NCI-H1436 (cell line): ENCODE measurements around the gene AQP1.

Experiments used
- DNase-seq: peaks from one replicate; lab custom pipeline; 2025; lab: John Stamatoyannopoulos, UW

AQP1 gene

DNA sequence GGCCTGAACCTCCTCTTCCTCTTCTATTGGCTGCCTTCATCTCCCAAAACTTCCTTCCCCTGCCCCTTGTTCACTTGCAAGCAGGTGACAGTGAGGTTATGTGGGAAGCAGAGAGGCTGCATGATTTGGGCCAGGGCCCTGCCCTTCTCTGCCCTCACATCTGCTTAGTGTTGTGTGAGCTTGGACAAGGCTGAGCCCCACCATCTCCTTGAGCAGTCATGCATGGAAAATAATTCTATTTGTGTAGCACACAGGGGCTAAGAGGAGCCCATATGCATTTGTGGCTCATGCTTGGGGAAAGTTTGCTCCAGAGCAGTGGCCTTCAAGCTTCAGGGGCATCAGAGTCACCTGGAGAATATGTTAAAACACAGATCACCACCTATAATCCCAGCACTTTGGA is 26.8 kb upstream of the AQP1 start:
- no peak for DNase-seq

DNA sequence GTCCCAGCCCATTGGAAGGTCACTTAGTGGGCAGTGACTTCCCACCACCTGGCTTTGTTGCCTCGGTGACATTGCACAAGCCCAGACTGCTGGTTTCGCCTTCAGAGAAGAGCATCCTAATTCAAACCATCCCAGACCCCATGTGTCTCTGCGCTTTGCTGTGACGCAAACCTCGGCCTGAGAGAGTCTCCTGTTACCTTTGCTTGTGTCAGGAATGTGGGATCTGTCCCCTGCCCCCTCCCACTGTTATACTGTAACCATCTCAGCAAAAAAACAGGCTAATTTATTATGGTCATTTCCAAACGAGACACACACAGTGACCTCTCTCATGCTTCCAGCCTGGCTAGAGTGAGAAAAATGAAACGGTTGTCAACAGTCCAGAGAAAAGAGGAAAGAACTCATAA is 25.0 kb upstream of the AQP1 start:
- no peak for DNase-seq

DNA sequence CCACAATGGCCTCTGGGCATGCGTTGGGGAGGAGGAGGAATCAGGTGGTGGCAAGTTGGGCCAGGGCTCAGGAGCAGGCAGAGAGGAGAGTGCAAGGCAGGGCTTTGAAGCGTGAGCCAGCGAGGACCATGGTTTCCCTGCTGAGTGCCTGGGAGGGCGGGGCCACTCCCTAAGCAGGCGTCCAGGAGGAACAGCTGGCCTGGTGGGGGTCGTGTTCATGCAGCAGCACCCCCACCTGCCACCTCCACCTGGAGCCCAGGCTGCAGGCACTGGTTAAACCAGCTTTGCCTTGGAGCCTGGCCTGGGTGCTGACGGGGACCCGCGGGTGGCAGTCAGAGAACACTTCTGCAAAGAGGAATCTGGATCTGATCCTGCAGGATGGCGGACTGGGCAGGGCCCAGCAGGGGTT is 24.2 kb upstream of the AQP1 start:
- DNase-seq: no peak

- no peak for DNase-seq
Observed at GRCh38 chr7:30888747-30889146, 22.9 kb upstream of the AQP1 start.

DNA sequence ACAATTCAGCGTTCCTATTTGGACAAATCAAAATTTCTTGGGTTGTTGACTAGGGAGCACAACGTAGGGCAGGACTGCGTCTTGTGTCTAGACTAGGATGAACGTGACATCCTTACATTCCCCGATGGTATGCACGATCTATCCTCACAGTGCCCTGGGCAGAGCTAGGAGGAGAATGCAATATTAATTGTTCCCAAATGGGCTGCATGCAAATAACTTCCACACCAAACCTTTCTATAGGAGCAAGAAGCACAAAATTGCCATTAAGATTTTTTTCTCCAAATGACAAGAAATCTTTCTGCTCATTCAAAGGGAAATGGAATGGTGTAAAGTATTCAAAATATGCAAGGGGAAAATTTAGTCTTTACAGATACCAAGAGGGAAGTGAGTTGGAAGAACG is 21.4 kb upstream of the AQP1 start:
- DNase-seq: no peak

- DNase-seq: no peak
Observed at GRCh38 chr7:30893357-30893756, 18.3 kb upstream of the AQP1 start.

- DNase-seq: no peak
Observed at GRCh38 chr7:30894009-30894408, 17.6 kb upstream of the AQP1 start.

- peak; percentile 10 for DNase-seq
Observed at GRCh38 chr7:30894866-30895605, 16.6 kb upstream of the AQP1 start.

DNA sequence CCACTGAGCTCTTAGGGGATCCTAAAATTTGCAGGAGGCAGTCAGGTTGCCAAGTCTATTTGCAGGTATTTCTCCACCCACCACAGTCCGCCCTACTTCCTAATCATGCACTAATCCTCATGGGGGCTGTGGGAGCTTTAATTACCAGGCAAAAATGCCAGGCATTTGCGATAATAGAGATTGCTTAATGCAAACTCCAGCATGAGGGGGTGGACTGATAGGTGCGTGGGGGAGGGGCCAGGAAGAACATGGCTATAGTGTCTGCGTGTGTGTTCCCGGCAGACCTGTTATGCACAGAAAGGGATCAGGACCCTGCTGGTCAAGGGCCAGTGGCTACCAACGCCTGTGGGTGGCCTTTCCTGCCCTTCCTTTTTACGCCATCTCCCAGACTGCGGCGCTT is 15.6 kb upstream of the AQP1 start:
- DNase-seq: no peak

GRCh38 chr7:30896783-30897637 is 14.6 kb upstream of the AQP1 start:
- DNase-seq: no peak

DNA sequence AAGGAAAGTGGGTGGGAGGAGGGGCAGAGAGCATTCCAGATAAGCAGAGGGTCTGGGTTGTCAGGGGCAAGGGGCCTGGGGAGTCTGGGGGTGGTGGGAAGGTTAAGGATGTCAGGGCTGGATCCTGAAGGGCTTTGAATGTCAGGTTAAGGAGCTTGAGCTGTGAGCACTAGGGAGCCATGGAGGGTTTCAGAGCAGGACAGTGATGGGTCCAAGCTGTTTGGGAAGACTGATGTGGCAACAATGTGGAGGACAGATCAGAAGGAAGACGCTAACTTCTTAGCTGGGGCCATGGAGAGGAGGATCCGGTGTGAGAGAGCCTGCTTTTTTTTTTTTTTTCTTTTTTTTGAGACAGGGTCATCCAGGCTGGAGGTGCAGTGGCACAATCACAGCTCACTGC is 13.9 kb upstream of the AQP1 start:
- no peak for DNase-seq

- DNase-seq: no peak
Observed at GRCh38 chr7:30898411-30898810, 13.2 kb upstream of the AQP1 start.

GRCh38 chr7:30899066-30899465 is 12.6 kb upstream of the AQP1 start:
- DNase-seq: no peak

DNA sequence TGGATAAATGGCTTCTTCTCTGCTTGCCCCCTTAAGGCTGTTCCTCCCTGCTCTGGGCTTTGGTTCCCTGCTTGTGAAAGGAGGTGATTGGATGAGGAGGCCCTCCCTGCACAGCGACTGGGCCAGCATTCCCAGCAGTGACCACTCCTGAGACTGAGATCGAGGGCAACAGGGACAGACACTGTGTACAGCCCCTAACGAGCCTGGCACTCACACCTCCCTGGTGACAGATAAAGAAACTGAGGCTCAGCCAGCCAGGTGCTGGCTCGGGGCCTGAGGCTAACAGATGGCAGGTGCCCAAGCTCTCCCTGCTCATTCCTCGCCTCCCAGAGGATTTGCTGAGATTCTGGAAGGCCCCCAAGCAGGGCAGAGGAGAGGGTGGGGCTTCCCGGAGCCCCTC is 12.0 kb upstream of the AQP1 start:
- DNase-seq: no peak

GRCh38 chr7:30900053-30900452 is 11.6 kb upstream of the AQP1 start:
- no peak for DNase-seq

DNA sequence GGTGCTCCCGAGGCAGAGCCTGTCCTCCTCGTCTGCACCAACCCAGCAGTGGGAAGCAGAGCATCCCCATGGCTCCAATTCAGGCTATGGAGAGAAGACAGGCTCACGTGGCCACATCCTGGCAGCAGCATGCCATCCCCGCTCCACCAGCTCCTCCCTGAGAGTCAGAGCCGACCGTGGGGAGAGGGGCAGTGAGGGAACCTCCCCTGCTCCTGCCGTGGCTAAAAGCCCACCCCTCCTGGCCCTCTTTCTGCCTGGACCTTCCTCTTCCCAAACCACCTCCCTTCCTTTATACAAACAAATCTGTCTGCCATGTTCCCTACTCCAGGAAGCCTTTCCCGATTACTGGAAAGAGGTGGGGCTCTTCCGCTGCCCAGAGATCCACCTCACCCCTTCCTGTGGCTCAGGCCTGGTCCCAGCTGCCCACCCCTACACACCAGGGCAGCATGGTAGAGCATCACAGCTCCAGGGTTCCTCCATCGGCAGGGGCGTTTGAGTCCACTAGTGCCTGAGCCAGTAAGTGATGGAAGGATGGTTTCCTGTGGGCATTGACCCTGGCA is 10.8 kb upstream of the AQP1 start:
- DNase-seq: no peak

DNA sequence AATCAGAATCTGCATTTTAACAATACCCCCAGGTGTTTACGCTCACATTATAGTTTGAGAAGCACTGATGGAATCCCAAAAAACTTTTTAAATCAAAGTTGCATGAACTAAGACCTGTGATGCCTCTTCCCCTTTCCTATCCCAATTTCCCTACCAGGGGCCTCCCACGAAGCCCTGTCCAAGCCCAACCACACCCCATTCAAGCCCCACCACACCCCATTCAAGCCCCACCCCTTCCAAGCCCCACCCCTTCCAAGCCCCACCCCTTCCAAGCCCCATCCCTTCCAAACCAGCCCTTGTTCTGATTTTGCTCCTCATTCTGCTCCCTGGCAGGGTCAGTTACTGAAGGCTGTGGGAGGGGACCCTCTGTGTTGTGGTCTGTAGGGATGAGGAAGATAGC is 9.8 kb upstream of the AQP1 start:
- DNase-seq: no peak

GRCh38 chr7:30902466-30902865 is 9.2 kb upstream of the AQP1 start:
- DNase-seq: no peak

GRCh38 chr7:30903146-30903545 is 8.5 kb upstream of the AQP1 start:
- DNase-seq: no peak

GRCh38 chr7:30904561-30904960 is 7.1 kb upstream of the AQP1 start:
- DNase-seq: no peak

- DNase-seq: no peak
Observed at GRCh38 chr7:30905078-30906012, 6.3 kb upstream of the AQP1 start.

GRCh38 chr7:30906014-30906413 is 5.6 kb upstream of the AQP1 start:
- no peak for DNase-seq
